HepG2 (cell line): Measurements from ENCODE around the gene VEPH1. TPM values are rescaled to one million over a fixed set of nuclear protein-coding genes. Genes with fewer than 3 reads are reported as not detected.

ENCODE experiments used
- ATAC-seq: fragments of 200-7000 bp; cut with Tn5 transposase; 3 replicates; pipeline ENCODE4 v1.9.1; 2020; ENCODE audit warnings: mild to moderate bottlenecking, moderate library complexity
- BruUV-seq: library from RNA; stranded (reverse); fragments of 400-500 nt; replicated peaks from 2 replicates; lab custom pipeline; 2021; lab: Mats Ljungman, UMichigan
- CTCF ChIA-PET: fragments of 300-600 bp; formaldehyde crosslinking; extraction: SDS; loops from one replicate; lab custom pipeline; 2021; ENCODE audit warnings: low total read pairs, inconsistent platforms, low intra/inter-chr PET ratio; lab: Yijun Ruan, JAX
- POLR2A ChIA-PET: fragments of 350-600 bp; sonication (Branson Sonifier 250); formaldehyde crosslinking; loops from one replicate; lab custom pipeline; 2020; ENCODE audit warnings: antibody characterized with exemption, inconsistent platforms; lab: Yijun Ruan, JAX
- DNase-seq: peaks from one replicate; pipeline ENCODE4 v3.0.0-alpha.2; 2015; ENCODE audit warnings: low spot score
- FAIRE-seq: peaks from 3 replicates; lab custom pipeline; 2011; peaks lifted over from hg19 to GRCh38; lab: Jason Lieb, UNC
- H2AFZ ChIP-seq: one replicate; pipeline ENCODE4 v1.6.1; 2011; ENCODE audit warnings: low read length, inconsistent platforms
- H3K27ac ChIP-seq: fragments of 300-600 bp; 3 replicates; pipeline ENCODE4 v1.8.0; 2011; ENCODE audit warnings: mixed run types, mild to moderate bottlenecking, mixed read lengths, low read length, inconsistent platforms; ENCODE audit not compliant: insufficient read depth; ENCODE audit errors: extremely low read length
- H3K27me3 ChIP-seq, 2 experiments: fragments of 200-600 bp in 1 of 2; 2 replicates in 1 of 2; 3 replicates in 1 of 2; pipeline versions ENCODE4 v1.6.0 to v1.8.0; 2011; ENCODE audit warnings: low read length in 2 of 2, mild to moderate bottlenecking in 2 of 2, moderate library complexity in 2 of 2, inconsistent platforms in 1 of 2; ENCODE audit not compliant: insufficient read depth in 2 of 2, control insufficient read depth in 1 of 2
- H3K36me3 ChIP-seq, 2 experiments: fragments of 200-600 bp in 1 of 2; replicated peaks in 1 of 2; 2 replicates in 1 of 2; 3 replicates in 1 of 2; pipeline versions ENCODE4 v1.5.1 to v1.8.0; 2011; ENCODE audit warnings: low read length in 2 of 2, inconsistent platforms in 1 of 2; ENCODE audit not compliant: insufficient read depth in 2 of 2, control insufficient read depth in 1 of 2
- H3K4me1 ChIP-seq: 2 replicates; pipeline ENCODE4 v1.5.1; 2012; ENCODE audit warnings: low read length, inconsistent platforms; ENCODE audit not compliant: insufficient read depth
- H3K4me2 ChIP-seq: 2 replicates; pipeline ENCODE4 v1.6.0; 2011; ENCODE audit warnings: low read depth, low read length, inconsistent platforms
- H3K4me3 ChIP-seq, 3 experiments: fragments of 200-600 bp in 1 of 3; sonication (generic), shearing (Covaris generic) in 1 of 3; replicated peaks in 1 of 3; 2 replicates each; pipeline ENCODE4 v1.5.1; 2011 to 2016; ENCODE audit warnings: low read length in 3 of 3, inconsistent platforms in 2 of 3, low read depth in 2 of 3, mild to moderate bottlenecking in 2 of 3, control low read depth in 1 of 3, mixed read lengths in 1 of 3; ENCODE audit not compliant: insufficient read depth in 1 of 3
- H3K79me2 ChIP-seq: one replicate; pipeline ENCODE4 v1.6.1; 2011; ENCODE audit warnings: low read length, inconsistent platforms; ENCODE audit not compliant: insufficient read depth
- H3K9ac ChIP-seq: 2 replicates; pipeline ENCODE4 v1.6.0; 2011; ENCODE audit warnings: mild to moderate bottlenecking, low read depth, low read length, inconsistent platforms; ENCODE audit not compliant: insufficient read depth
- H3K9me3 ChIP-seq: 2 replicates; pipeline ENCODE4 v1.5.1; 2012; ENCODE audit warnings: mild to moderate bottlenecking, low read length
- H4K20me1 ChIP-seq: 2 replicates; pipeline ENCODE4 v1.6.0; 2011; ENCODE audit warnings: inconsistent platforms, mild to moderate bottlenecking, low read length, moderate library complexity; ENCODE audit not compliant: insufficient read depth
- FOXA3 ChIP-seq: IDR thresholded peaks from 2 replicates; pipeline ENCODE4 v1.6.1; 2016; ENCODE audit warnings: missing genetic modification reagents, missing compliant biosample characterization
- GATAD2A ChIP-seq: IDR thresholded peaks from 2 replicates; pipeline ENCODE4 v1.6.1; 2016
- MAFG ChIP-seq: sonication (generic); formaldehyde crosslinking; IDR thresholded peaks from 2 replicates; pipeline ENCODE4 v1.5.1; 2020; ENCODE audit warnings: mild to moderate bottlenecking, missing genetic modification reagents
- MIER3 ChIP-seq: IDR thresholded peaks from 2 replicates; pipeline ENCODE4 v1.6.1; 2016; ENCODE audit warnings: missing compliant biosample characterization, borderline replicate concordance
- MIXL1 ChIP-seq: IDR thresholded peaks from 2 replicates; pipeline ENCODE4 v1.6.1; 2016
- PLRG1 ChIP-seq: fragments of 450-650 bp; conservative IDR thresholded peaks from 2 replicates; pipeline ENCODE4 v1.6.1; 2016
- SAFB2 ChIP-seq: sonication (generic); formaldehyde crosslinking; IDR thresholded peaks from 2 replicates; pipeline ENCODE4 v1.5.1; 2020; ENCODE audit warnings: missing genetic modification reagents, low read depth, mild to moderate bottlenecking, borderline replicate concordance
- ZMYM3 ChIP-seq: sonication (generic); formaldehyde crosslinking; IDR thresholded peaks from 2 replicates; pipeline ENCODE4 v1.5.1; 2020; ENCODE audit warnings: mild to moderate bottlenecking, missing genetic modification reagents
- ZMYM4 ChIP-seq: sonication (generic); formaldehyde crosslinking; IDR thresholded peaks from 2 replicates; pipeline ENCODE4 v1.8.1; 2023; ENCODE audit warnings: mild to moderate bottlenecking, missing genetic modification reagents
- ZNF44 ChIP-seq: sonication (generic); formaldehyde crosslinking; IDR thresholded peaks from 2 replicates; pipeline ENCODE4 v1.5.1; 2020; ENCODE audit warnings: mild to moderate bottlenecking, missing genetic modification reagents
- ZNF564 ChIP-seq: sonication (generic); formaldehyde crosslinking; IDR thresholded peaks from 2 replicates; pipeline ENCODE4 v1.8.1; 2023; ENCODE audit warnings: mild to moderate bottlenecking, missing genetic modification reagents
- ZNF724P ChIP-seq: sonication (generic); formaldehyde crosslinking; IDR thresholded peaks from 2 replicates; pipeline ENCODE4 v1.8.0; 2022; ENCODE audit warnings: missing genetic modification reagents, borderline replicate concordance
- ZNF782 ChIP-seq: sonication (generic); formaldehyde crosslinking; IDR thresholded peaks from 2 replicates; pipeline ENCODE4 v1.4.0; 2020; ENCODE audit warnings: missing genetic modification reagents, mild to moderate bottlenecking, borderline replicate concordance
- ZSCAN25 ChIP-seq: sonication (generic); formaldehyde crosslinking; IDR thresholded peaks from 2 replicates; pipeline ENCODE4 v1.8.0; 2022; ENCODE audit warnings: mild to moderate bottlenecking, missing genetic modification reagents
- WGBS: methylation state at CpG from one replicate; pipeline ENCODE4 v1.1.6; 2017; ENCODE audit warnings: low lambda C conversion rate; 5-methylcytosine and 5-hydroxymethylcytosine counted together
- in situ Hi-C: cut with HindIII; loops from 2 replicates; pipeline ENCODE4 v1.10.0; 2017; ENCODE audit warnings: low pct_unique_long_range_greater_than_20kb; ENCODE audit not compliant: extremely low pct_ligation_motif_present
- intact Hi-C: fragments of 100-400 bp; cut with micrococcal nuclease; formaldehyde crosslinking; loops from one replicate; pipeline ENCODE4 v1.10.0; 2022; ENCODE audit not compliant: unreplicated experiment
- polyA plus RNA-seq, 8 experiments: library from polyadenylated mRNA; depleted of rRNA in 3 of 8; stranded (reverse) in 7 of 8; unstranded in 1 of 8; fragments of >200 nt; fragmentation: Illumina TruSeq in 4 of 8; extraction: Trizol in 4 of 8; gene quantifications; 2 replicates each; pipeline versions ENCODE4 v1.2.1 to v1.2.3, GENCODE V29; 2011 to 2016; ENCODE audit warnings: low read depth in 4 of 8, missing spikeins in 1 of 8, mixed read lengths in 1 of 8; ENCODE audit not compliant: insufficient read depth in 1 of 8
- total RNA-seq, 5 experiments: library from RNA; depleted of rRNA; stranded (reverse); fragments of >200 nt; fragmentation: Illumina TruSeq; extraction: Trizol; gene quantifications; 2 replicates each; pipeline ENCODE4 v1.2.3, GENCODE V29; 2016; ENCODE audit warnings: low read depth in 1 of 5
- TF ChIP-seq, protein P1 (sequence below): sonication (generic); formaldehyde crosslinking; IDR thresholded peaks from 2 replicates; pipeline ENCODE4 v1.9.0; 2021; ENCODE audit warnings: missing genetic modification reagents, mild to moderate bottlenecking, borderline replicate concordance
- TF ChIP-seq, protein P2 (sequence below): sonication (generic); formaldehyde crosslinking; IDR thresholded peaks from 2 replicates; pipeline ENCODE4 v1.8.0; 2022; ENCODE audit warnings: mild to moderate bottlenecking, missing genetic modification reagents
- TF ChIP-seq, protein P3 (sequence below): sonication (generic); formaldehyde crosslinking; IDR thresholded peaks from 2 replicates; pipeline ENCODE4 v1.5.0; 2020; ENCODE audit warnings: missing genetic modification reagents
- TF ChIP-seq, protein P4 (sequence below): sonication (generic); formaldehyde crosslinking; IDR thresholded peaks from 2 replicates; pipeline ENCODE4 v1.5.0; 2020; ENCODE audit warnings: missing genetic modification reagents

VEPH1 gene
- total and polyA plus RNA-seq, 2 of the 13 experiments (the other 11 are each of a cell fraction or from before 2014, with no cell fraction given) = not detected

DNA sequence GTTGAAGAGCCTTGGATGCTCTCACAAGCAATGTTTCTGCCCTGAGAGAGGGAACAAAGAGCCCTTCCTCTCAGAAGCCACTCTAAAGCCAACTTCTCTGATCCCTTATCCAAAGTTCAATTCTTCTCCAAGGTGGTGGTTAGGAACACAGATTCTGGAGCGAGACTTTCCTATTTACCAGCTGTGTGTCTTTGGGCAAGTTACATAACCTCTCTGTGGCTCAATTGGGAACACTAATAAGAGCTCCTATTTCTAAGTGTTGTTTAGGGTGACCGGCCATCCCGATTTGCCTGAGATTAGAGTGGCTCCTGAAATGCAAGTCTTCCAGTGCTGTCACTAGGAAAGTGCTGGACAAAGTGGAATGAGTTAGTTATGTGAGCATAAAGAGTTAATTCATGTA, 175.4 kb downstream of the VEPH1 start:
- TF ChIP-seq ZNF782 = no peak
- TF ChIP-seq, protein P1, sequence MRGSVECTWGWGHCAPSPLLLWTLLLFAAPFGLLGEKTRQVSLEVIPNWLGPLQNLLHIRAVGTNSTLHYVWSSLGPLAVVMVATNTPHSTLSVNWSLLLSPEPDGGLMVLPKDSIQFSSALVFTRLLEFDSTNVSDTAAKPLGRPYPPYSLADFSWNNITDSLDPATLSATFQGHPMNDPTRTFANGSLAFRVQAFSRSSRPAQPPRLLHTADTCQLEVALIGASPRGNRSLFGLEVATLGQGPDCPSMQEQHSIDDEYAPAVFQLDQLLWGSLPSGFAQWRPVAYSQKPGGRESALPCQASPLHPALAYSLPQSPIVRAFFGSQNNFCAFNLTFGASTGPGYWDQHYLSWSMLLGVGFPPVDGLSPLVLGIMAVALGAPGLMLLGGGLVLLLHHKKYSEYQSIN = no peak
- TF ChIP-seq ZNF44 = no peak
- TF ChIP-seq GATAD2A (CRISPR knock-in tag) = no peak
- TF ChIP-seq MIXL1 = no peak
- TF ChIP-seq, protein P2, sequence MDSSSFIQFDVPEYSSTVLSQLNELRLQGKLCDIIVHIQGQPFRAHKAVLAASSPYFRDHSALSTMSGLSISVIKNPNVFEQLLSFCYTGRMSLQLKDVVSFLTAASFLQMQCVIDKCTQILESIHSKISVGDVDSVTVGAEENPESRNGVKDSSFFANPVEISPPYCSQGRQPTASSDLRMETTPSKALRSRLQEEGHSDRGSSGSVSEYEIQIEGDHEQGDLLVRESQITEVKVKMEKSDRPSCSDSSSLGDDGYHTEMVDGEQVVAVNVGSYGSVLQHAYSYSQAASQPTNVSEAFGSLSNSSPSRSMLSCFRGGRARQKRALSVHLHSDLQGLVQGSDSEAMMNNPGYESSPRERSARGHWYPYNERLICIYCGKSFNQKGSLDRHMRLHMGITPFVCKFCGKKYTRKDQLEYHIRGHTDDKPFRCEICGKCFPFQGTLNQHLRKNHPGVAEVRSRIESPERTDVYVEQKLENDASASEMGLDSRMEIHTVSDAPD (CRISPR knock-in tag) = no peak
- no peak for TF ChIP-seq ZMYM4 (CRISPR knock-in tag)
- no peak for TF ChIP-seq ZSCAN25 (CRISPR knock-in tag)
- TF ChIP-seq SAFB2 (CRISPR knock-in tag) = no peak
- TF ChIP-seq MIER3 (CRISPR knock-in tag) = no peak
- TF ChIP-seq MAFG (CRISPR knock-in tag) = no peak
- TF ChIP-seq PLRG1 = no peak
- TF ChIP-seq ZNF724P (CRISPR knock-in tag) = no peak
- TF ChIP-seq, protein P3, sequence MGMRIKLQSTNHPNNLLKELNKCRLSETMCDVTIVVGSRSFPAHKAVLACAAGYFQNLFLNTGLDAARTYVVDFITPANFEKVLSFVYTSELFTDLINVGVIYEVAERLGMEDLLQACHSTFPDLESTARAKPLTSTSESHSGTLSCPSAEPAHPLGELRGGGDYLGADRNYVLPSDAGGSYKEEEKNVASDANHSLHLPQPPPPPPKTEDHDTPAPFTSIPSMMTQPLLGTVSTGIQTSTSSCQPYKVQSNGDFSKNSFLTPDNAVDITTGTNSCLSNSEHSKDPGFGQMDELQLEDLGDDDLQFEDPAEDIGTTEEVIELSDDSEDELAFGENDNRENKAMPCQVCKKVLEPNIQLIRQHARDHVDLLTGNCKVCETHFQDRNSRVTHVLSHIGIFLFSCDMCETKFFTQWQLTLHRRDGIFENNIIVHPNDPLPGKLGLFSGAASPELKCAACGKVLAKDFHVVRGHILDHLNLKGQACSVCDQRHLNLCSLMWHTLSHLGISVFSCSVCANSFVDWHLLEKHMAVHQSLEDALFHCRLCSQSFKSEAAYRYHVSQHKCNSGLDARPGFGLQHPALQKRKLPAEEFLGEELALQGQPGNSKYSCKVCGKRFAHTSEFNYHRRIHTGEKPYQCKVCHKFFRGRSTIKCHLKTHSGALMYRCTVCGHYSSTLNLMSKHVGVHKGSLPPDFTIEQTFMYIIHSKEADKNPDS (CRISPR knock-in tag) = no peak
- TF ChIP-seq, protein P4, sequence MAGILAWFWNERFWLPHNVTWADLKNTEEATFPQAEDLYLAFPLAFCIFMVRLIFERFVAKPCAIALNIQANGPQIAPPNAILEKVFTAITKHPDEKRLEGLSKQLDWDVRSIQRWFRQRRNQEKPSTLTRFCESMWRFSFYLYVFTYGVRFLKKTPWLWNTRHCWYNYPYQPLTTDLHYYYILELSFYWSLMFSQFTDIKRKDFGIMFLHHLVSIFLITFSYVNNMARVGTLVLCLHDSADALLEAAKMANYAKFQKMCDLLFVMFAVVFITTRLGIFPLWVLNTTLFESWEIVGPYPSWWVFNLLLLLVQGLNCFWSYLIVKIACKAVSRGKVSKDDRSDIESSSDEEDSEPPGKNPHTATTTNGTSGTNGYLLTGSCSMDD (CRISPR knock-in tag) = no peak
- TF ChIP-seq ZMYM3 (CRISPR knock-in tag) = no peak
- no peak for TF ChIP-seq FOXA3
- TF ChIP-seq ZNF564 (CRISPR knock-in tag) = no peak
- in situ Hi-C loops = no loop called here
- BruUV-seq = no TSS peak
- CTCF ChIA-PET = no interaction called here
- DNase-seq (no peak), FAIRE-seq (no peak), ATAC-seq (no peak)
- H3K4me1 ChIP-seq = no peaks in the 10 kb centered on the region
- H3K4me3 ChIP-seq = no peak overlapping the region
- no peaks in the 10 kb centered on the region for H3K79me2 ChIP-seq
- H3K27me3 ChIP-seq = no peaks in the 10 kb centered on the region
- no peaks in the 10 kb centered on the region for H3K36me3 ChIP-seq
- intact Hi-C loops = no loop called here
- H4K20me1 ChIP-seq = no peaks in the 10 kb centered on the region
- H3K27ac ChIP-seq = no peak overlapping the region
- H2AFZ ChIP-seq = no peak overlapping the region
- no peak overlapping the region for H3K9ac ChIP-seq
- no peaks in the 10 kb centered on the region for H3K9me3 ChIP-seq
- POLR2A ChIA-PET = no interaction called here
- WGBS = 3% methylated on average over 3 of the region's 3 CpGs
- H3K4me2 ChIP-seq = no peak overlapping the region
